HG03354 (cell line): ENCODE data around the gene KCNF1.

Experiments used
- ATAC-seq: cut with Tn5 transposase; IDR thresholded peaks from one replicate; pipeline ENCODE4 v1.9.1; 2021; ENCODE audit warnings: mild to moderate bottlenecking; ENCODE audit not compliant: unreplicated experiment, poor library complexity, severe bottlenecking

KCNF1 gene, protein sequence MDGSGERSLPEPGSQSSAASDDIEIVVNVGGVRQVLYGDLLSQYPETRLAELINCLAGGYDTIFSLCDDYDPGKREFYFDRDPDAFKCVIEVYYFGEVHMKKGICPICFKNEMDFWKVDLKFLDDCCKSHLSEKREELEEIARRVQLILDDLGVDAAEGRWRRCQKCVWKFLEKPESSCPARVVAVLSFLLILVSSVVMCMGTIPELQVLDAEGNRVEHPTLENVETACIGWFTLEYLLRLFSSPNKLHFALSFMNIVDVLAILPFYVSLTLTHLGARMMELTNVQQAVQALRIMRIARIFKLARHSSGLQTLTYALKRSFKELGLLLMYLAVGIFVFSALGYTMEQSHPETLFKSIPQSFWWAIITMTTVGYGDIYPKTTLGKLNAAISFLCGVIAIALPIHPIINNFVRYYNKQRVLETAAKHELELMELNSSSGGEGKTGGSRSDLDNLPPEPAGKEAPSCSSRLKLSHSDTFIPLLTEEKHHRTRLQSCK

DNA sequence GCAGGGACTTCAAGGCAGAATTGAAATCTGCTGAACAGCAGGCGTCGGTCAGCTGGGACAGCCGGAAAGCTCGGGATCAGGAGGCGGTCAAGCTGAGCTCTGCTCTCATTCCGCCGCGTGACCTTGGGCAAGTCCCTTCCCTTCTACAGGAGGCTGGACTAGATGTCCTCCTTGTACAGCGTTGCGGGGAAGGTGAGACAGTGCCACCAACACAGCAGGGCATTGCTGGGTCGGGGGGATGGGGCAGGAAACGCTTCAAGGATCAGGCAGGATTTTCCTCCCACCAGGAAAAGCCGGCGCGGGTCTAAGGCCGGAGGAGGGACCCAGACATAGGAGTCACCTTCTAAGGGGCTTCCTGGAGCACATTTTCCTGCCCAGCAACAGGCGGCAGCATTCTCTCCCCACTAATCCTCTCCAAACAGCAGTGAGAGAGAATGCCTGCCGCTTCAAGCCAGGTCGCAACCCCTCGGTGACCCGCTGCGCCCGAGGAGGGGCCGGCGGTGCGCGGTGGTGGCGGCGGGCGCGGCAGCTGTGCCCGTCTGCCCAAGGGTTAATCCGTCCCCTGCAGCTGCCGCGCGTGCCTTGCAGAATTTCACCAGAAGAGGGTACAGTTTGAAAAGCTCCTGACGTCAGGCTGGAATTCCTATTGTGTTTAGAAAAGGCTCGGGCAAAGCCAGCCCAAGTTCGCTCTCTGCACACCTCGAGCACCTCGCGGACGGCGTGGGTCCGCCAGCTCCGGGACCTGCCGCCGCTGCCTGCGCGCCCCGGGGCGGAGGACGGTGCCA lies at the start of gene KCNF1:
KCNF1 (plus strand) TSS at position 644 of the 785 bp plus-strand sequence. CDS start 493 bp downstream, outside the sequence.
- no peak for ATAC-seq

DNA sequence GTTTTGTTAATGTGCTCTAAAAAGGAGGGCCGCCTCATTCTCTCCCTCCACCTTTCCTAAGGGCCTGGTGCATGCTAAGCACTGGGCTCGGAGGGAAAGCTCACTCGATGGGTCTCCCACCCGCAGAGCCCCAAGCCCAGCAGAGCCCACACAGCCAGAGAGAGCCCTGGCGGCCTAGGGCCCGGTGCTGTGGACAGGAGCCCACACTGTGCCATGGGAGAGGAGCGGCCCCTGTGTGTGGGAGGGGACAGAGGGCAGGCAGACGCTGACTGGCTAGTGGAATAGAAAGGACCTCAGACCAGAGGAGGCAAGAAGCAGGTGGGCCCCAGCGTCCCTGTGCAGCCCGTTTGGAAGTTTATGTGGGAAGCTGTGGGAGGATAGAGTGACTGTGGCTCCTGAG lies 49.4 kb upstream of the KCNF1 start:
- no peak for ATAC-seq

DNA sequence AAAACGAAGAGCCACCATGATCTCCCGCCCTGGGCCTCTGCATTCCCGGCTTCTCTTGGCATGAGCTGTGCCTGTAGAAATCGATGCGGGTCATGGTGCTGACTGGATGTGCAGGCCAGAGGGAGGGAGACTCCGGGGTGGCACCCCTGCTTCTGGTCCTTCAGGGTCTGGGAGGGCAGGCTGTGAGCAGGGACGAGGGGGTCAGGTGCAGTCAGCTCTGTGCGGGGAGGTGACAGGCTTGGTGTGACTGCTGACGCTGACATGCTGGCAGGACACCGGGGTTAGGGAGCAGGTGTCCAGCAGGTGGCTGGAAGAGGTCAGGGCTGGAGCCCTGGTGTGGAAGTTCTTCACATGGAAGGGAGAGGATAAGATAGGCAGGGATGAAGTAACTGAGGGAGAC lies 48.7 kb upstream of the KCNF1 start:
- no peak for ATAC-seq

DNA sequence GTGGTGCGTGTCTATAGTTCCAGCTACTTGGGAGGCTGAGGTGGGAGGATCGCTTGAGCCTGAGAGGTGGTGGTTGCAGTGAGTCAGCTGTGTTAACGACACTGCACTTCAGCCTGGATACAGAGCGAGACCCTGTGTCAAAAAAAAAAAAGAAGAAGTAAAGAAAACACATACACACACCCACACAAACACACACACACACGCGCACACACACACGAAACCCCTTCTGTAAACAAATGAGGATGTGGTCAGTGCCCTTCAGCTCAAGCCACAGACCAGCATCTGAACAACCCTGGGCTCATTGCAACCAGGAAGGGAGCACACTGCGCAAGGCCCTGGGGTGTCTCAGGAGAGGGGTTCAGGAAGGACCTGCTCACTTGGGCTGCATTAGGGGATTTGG lies 47.9 kb upstream of the KCNF1 start:
- ATAC-seq = peak; percentile 73

DNA sequence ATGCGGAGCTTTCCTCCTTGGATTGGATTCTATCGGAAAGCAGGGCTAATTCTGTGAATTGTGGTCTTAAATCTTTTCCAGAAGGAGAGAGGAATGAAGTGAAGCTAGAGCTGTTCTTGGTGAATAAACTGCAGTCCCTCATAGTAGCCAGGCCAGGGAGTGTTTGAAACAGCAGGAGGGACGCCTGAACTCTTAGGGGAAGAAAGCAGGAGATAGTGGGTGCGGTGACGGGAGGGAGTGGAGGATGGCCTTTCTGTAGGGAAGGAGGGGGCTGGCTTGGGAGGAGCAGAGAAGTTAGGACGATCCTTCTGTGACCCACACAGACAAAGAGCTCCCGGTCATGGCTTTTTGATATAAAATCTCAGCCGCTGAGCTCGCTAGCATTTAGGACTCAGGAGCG lies 47.5 kb upstream of the KCNF1 start:
- ATAC-seq = no peak

DNA sequence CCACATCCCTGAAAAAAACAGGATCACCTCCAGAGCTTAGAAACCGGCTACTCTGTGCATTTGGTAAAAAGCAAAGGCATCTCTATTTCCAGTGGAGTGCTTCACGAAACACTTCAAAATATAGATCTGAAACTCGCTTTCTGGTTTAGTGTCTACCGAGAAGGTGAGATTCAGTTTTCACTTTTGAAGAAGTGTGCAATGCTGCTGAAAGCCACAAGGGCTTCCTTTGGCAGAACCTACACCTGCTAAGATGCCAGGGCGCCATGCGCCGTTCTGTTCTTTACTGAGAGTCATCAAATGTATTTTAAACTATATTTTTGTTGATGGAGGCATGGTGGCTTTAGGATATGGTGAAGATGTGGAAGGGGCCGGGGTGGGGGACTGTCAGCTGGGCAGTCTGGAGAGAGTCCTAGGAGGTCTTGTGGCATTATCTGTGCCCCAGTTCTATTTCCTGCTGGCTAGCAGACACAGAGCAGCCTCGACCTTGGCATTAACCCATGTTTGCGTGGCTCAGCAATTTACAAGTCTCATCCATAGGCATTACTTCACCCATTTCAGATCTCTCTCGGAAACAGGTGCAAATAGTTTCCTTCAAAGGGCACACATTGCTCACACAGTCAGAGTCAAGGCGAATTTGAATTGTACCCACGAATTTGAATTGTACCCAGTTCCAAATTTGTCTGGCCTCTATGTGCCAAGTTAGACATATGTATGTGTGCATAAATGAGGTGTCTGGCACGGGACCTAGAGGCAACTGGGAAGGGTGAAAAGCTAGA lies 46.7 kb upstream of the KCNF1 start:
- peak; percentile 94 for ATAC-seq

DNA sequence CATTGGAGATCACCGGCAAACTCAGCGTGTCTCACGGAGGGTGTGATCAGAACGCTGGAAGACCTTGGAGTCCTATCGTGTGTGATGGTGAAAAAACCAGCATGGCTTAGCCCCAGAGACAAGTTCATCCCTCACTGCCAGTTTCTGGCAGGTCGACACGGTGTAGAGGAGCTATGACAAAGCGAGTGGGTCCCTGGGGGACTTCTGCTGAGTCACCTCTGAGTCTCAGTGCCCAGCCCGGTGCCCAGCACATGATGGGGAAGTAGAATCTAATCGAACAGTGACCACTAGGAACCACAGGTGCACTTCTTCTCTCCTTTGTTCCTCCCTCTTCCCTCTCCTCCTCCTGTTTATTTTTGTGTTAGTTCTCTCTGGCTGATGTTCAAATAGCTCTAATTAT lies 45.9 kb upstream of the KCNF1 start:
- ATAC-seq = no peak

DNA sequence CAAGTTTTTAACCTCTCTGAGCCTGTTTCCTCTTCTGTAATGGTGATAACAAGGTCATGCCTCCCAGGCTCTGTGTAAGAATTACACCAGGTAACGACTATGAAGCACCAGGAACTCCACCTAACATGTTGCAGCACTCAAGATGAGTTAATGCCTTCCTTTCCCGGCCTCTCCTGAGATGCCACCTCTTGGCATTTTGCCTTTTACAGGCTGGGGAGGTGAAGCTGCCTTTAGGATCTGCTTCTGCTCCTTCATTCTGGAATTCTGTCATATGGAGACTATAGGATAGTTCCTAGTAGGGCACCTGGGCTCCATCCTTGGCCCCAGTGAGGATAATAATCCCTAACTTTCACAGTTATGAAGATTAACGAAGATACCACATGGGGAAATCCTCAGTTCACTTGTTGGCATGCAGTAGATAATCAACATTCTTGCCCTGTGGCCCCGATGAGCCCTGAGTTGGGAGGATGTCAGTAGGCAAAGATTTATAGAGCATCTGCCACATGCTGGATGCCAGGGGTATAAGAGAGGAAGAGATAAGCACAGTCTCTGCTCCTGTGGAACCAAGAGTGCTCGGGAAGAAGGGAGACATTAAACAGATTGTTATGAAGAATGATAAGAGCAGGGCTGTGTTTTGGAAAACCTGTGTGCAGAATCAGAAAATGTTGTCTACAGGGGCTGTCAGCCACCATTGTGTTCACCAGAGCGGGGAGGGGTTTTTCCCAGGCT lies 43.9 kb upstream of the KCNF1 start:
- ATAC-seq = no peak

DNA sequence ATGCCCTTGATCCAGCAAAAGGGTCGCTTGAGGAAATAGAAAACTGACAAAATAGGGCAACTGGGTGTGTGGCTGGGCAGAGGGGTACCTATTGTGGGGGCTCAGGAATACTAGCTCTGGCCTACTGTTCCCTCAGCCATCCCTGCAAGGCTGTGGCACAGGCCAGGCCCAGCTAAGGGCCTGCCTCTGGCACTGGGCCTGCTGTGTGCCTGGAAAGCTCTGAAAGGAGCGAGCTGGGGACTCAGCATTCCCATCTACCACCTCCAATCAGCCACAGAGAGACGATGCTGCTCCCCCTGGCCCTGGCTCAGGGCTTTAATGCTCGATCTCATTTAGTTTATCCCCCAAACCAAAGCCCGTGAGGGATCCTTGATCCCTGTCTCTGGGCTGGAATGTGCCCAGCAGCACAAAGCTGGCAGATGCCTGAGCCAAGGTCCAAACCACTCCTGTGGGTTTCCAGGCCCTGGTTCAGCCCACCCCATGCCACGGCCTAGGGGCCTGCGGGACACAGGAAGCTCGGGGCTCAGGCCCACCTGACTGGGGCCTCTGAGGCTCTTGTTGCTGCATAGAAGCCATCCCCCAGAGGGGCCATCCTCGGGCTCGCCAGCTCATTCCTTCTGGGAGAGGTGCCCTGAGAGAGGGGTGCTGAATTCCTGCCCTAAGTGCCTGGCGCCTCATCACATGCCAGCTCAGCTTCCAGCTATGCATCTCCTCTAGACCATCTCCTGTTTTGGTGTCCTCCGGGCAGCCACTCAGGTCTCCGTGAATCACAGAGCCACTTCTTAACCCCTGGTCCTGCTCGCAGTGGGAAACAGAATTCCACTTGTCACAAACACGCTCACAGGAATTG lies 43.0 kb upstream of the KCNF1 start:
- no peak for ATAC-seq

DNA sequence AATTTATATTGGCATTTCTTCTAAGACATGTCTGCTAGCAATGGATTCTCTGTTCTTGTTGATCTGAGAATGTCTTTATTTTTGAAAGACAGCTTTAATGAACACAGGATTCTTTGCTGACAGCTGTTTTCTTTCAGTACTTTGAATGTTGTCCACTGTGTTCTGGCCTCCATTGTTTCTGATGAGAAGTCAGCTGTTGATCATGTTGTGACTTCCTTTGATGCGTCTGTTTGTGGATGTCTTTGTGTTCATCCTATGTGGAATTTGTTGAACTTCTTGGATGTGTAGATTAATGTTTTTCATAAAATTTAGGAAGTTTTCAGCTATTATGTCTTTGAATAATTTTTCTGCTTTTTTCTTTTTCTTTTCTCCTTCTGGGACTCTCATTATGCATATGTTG lies 39.8 kb upstream of the KCNF1 start:
- ATAC-seq = no peak

DNA sequence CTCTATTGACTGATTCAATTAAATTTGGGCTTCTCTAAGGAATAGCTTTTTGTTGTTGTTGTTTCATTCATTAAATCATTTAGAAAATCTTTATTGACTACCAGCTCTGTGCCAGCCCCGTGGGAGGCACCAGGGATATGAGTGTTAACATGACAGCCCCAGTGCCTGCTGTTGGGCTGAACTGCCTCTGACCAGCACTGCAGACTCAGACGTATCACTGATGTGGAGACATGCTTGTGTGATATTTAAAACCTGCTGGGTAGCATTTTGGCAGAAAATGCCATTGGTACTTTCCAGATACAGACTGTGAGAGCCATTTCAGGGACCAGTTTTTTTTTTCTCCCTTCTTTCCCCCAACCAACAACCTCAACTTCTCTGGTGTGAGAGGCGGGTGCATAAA lies 38.6 kb upstream of the KCNF1 start:
- ATAC-seq = no peak

DNA sequence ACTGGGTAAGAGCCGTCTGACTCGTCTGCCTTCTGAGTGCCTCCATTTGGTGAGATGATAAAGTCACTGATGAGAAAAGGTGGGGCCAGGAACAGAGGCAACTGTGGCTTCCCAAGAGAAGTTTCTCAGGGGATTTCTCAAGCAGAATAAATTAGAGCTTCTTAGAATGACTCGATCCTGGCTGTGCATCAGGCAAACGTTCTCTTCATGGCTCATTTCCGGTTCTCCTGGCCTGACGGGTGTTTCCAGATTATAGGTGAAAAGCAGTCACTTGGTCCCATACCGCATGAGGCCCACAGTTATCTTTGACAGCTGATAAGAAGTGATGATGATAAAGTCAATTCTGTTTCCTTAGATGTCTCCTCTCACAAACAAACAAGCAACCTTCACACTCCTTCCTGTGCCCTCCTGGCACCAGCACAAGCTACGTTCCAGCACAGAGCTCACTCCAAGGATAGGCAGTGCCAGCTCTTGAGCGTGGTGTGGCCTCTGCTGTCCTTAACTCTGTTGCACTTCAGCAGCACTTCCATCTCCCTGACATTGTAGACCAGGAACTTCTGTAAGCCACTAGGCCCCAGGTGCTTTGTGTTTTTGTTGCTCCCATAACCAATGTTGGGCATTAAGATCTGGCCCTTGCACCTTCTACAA lies 37.8 kb upstream of the KCNF1 start:
- no peak for ATAC-seq

DNA sequence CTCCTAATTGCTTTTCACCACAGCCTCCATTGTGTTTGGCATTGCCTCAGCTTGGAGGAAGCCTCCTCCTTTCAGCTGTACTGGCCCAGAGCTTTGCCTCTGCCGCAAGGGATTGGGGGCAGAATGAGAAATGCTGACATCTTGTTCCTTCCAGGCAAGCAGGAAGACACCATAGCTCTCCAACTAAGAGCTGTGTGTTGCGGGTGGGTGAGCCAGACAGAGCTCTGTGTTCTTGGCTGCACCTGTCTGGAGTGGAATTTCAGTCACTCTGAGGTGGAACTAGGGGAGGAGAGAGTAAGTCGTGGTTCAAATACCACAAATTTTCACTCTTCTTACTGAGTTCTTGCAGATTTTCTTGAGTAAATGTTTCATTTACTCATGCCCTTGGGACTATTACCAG lies 36.6 kb upstream of the KCNF1 start:
- ATAC-seq = no peak

DNA sequence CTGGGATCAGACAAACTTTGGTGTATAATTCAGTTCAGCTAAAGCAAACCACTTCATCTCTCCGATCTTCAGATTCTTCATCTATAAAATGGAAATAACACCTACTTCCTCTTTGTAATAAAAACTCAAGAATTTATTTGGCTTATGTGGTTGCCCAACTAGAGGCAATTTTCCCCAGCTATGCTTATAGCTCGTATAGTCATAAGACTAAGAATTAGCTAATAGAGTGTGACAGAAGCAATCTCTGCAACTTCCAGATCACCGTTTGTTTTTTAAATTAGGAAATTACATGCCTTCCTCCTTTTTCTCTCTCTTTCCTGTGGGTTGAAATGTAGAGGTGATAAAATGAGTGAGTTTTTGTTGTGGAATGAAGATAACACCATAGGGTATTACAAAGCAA lies 35.3 kb upstream of the KCNF1 start:
- no peak for ATAC-seq

DNA sequence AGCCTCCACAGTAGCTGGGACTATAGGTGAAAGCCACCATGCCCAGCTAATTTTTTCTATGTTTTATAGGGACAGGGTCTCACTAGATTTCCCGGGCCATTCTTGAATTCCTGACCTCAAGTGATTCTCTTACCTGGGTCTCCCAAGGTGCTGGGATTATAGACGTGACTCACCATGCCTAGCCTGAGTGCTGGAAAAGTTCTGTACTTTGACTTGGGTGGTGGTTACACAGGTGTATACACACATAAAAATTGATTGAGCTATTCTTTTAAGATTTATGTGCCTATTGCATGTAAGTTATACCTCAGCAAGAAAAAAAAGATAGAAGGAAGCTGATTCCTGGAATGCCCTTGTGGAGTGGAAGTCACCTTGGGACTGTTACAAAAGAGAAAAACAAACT lies 34.8 kb upstream of the KCNF1 start:
- no peak for ATAC-seq

DNA sequence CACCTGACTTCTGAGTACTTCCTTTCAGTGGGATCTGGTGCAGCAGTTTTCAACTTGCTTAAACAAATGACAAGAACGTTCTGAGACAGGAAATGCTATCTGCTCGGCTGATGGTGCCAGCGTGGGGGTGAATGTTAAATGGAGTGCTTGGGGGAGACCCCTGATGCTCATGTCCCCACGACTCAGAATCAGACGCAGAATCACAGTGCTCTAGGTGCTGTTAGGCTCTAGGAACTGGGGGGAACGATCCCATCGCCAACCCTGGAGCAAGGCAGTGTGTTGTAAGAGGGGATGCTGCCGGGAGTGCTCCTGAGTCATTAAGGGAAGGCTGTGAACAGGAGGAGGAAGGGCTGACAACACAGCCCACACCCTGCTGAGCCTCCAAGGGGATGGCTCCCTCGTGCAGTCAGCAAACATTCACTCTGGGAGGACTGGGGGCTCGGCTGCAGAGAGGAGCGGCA lies 34.1 kb upstream of the KCNF1 start:
- ATAC-seq = no peak

DNA sequence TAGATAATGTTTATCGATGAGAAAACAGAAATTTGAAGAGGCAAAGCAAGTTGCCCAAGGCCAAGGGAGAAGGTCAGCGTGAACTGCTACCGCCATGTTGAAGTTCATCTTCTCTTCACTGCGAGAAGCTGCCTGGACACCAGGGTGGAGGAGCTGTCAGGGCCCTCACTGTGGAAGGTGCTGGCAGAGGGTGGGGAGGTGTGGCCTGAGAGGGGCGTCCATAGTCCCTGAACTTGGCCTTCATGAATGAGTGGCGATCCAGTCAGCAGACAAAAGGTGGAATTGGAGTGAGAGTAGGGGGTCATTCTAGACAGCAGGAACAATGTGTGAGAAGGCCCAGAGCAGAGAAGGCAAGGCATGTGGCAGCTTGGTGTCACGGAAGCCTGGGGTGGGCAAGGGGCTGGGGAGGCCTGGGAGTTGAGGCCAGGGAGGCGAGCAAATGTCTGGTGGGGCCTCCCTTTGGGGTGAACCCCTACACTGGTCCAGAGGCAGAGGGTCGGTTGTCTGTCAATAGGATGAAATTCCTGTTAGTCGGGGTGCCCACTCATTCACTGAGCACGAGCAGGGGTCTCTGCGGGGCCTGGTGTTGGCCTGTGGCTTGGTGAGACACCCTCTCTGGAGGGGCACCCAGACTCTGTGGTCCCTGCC lies 33.3 kb upstream of the KCNF1 start:
- no peak for ATAC-seq

DNA sequence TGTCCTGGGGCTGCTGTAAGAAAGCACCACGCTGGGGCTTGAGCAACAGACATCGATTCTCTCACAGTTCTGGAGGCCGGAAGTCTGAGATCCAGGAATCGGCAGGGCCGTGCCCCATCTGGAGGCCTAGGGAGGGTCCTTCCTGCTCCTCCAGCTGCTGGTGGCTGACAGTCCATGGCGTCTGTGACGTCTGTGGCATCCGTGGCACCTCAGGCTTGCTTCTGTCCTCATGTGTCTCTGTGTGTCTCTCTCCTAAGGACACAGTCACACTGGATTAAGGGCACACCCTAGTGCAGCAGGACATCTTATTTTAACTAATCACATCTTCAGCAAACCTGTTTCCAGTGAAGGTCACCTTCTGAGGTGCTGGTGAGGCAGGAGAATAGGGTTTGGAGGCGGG lies 32.6 kb upstream of the KCNF1 start:
- no peak for ATAC-seq
